HepG2 (cell line): ENCODE results near the gene SKI. TPM values are rescaled to one million over a fixed set of nuclear protein-coding genes. Genes with fewer than 3 reads are reported as not detected.

ENCODE experiments used
- ATAC-seq: fragments of 200-7000 bp; cut with Tn5 transposase; 3 replicates; pipeline ENCODE4 v1.9.1; 2020; ENCODE audit warnings: mild to moderate bottlenecking, moderate library complexity
- BruUV-seq: library from RNA; stranded (reverse); fragments of 400-500 nt; replicated peaks from 2 replicates; lab custom pipeline; 2021; lab: Mats Ljungman, UMichigan
- CTCF ChIA-PET: fragments of 300-600 bp; formaldehyde crosslinking; extraction: SDS; loops from one replicate; lab custom pipeline; 2021; ENCODE audit warnings: low total read pairs, inconsistent platforms, low intra/inter-chr PET ratio; lab: Yijun Ruan, JAX
- POLR2A ChIA-PET: fragments of 350-600 bp; sonication (Branson Sonifier 250); formaldehyde crosslinking; loops from one replicate; lab custom pipeline; 2020; ENCODE audit warnings: antibody characterized with exemption, inconsistent platforms; lab: Yijun Ruan, JAX
- DNase-seq: peaks from one replicate; pipeline ENCODE4 v3.0.0-alpha.2; 2015; ENCODE audit warnings: low spot score
- FAIRE-seq: peaks from 3 replicates; lab custom pipeline; 2011; peaks lifted over from hg19 to GRCh38; lab: Jason Lieb, UNC
- H2AFZ ChIP-seq: one replicate; pipeline ENCODE4 v1.6.1; 2011; ENCODE audit warnings: low read length, inconsistent platforms
- H3K27ac ChIP-seq: fragments of 300-600 bp; 3 replicates; pipeline ENCODE4 v1.8.0; 2011; ENCODE audit warnings: mixed run types, mild to moderate bottlenecking, mixed read lengths, low read length, inconsistent platforms; ENCODE audit not compliant: insufficient read depth; ENCODE audit errors: extremely low read length
- H3K27me3 ChIP-seq, 2 experiments: fragments of 200-600 bp in 1 of 2; 2 replicates in 1 of 2; 3 replicates in 1 of 2; pipeline versions ENCODE4 v1.6.0 to v1.8.0; 2011; ENCODE audit warnings: low read length in 2 of 2, mild to moderate bottlenecking in 2 of 2, moderate library complexity in 2 of 2, inconsistent platforms in 1 of 2; ENCODE audit not compliant: insufficient read depth in 2 of 2, control insufficient read depth in 1 of 2
- H3K36me3 ChIP-seq, 2 experiments: fragments of 200-600 bp in 1 of 2; replicated peaks in 1 of 2; 2 replicates in 1 of 2; 3 replicates in 1 of 2; pipeline versions ENCODE4 v1.5.1 to v1.8.0; 2011; ENCODE audit warnings: low read length in 2 of 2, inconsistent platforms in 1 of 2; ENCODE audit not compliant: insufficient read depth in 2 of 2, control insufficient read depth in 1 of 2
- H3K4me1 ChIP-seq: 2 replicates; pipeline ENCODE4 v1.5.1; 2012; ENCODE audit warnings: low read length, inconsistent platforms; ENCODE audit not compliant: insufficient read depth
- H3K4me2 ChIP-seq: 2 replicates; pipeline ENCODE4 v1.6.0; 2011; ENCODE audit warnings: low read depth, low read length, inconsistent platforms
- H3K4me3 ChIP-seq, 3 experiments: fragments of 200-600 bp in 1 of 3; sonication (generic), shearing (Covaris generic) in 1 of 3; replicated peaks in 1 of 3; 2 replicates each; pipeline ENCODE4 v1.5.1; 2011 to 2016; ENCODE audit warnings: low read length in 3 of 3, inconsistent platforms in 2 of 3, low read depth in 2 of 3, mild to moderate bottlenecking in 2 of 3, control low read depth in 1 of 3, mixed read lengths in 1 of 3; ENCODE audit not compliant: insufficient read depth in 1 of 3
- H3K79me2 ChIP-seq: one replicate; pipeline ENCODE4 v1.6.1; 2011; ENCODE audit warnings: low read length, inconsistent platforms; ENCODE audit not compliant: insufficient read depth
- H3K9ac ChIP-seq: 2 replicates; pipeline ENCODE4 v1.6.0; 2011; ENCODE audit warnings: mild to moderate bottlenecking, low read depth, low read length, inconsistent platforms; ENCODE audit not compliant: insufficient read depth
- H3K9me3 ChIP-seq: 2 replicates; pipeline ENCODE4 v1.5.1; 2012; ENCODE audit warnings: mild to moderate bottlenecking, low read length
- H4K20me1 ChIP-seq: 2 replicates; pipeline ENCODE4 v1.6.0; 2011; ENCODE audit warnings: inconsistent platforms, mild to moderate bottlenecking, low read length, moderate library complexity; ENCODE audit not compliant: insufficient read depth
- ARNT2 ChIP-seq: sonication (generic); formaldehyde crosslinking; IDR thresholded peaks from 2 replicates; pipeline ENCODE4 v1.8.0; 2022; ENCODE audit warnings: mild to moderate bottlenecking, low read depth, missing genetic modification reagents, moderate library complexity
- CBX5 ChIP-seq: sonication (generic); formaldehyde crosslinking; IDR thresholded peaks from 2 replicates; pipeline ENCODE4 v1.4.0; 2020; ENCODE audit warnings: missing genetic modification reagents, borderline replicate concordance
- GATAD1 ChIP-seq: IDR thresholded peaks from 2 replicates; pipeline ENCODE4 v1.6.1; 2016; ENCODE audit warnings: missing genetic modification reagents, missing compliant biosample characterization
- IKZF4 ChIP-seq: sonication (generic); formaldehyde crosslinking; IDR thresholded peaks from 2 replicates; pipeline ENCODE4 v1.5.1; 2020; ENCODE audit warnings: borderline replicate concordance, mild to moderate bottlenecking, low read depth, missing genetic modification reagents; ENCODE audit errors: not compliant biosample characterization
- KAT8 ChIP-seq: IDR thresholded peaks from 2 replicates; pipeline ENCODE4 v1.6.1; 2016; ENCODE audit warnings: missing genetic modification reagents, missing compliant biosample characterization
- PBX3 ChIP-seq: sonication (generic); formaldehyde crosslinking; IDR thresholded peaks from 2 replicates; pipeline ENCODE4 v1.8.1; 2023; ENCODE audit warnings: missing genetic modification reagents, inconsistent platforms, borderline replicate concordance
- RBFOX2 ChIP-seq: fragments of 200-400 bp; formaldehyde crosslinking; IDR thresholded peaks from 2 replicates; pipeline ENCODE4 v1.6.1; 2017; ENCODE audit warnings: low read depth, mild to moderate bottlenecking, low read length
- SALL1 ChIP-seq: sonication (generic); formaldehyde crosslinking; IDR thresholded peaks from 2 replicates; pipeline ENCODE4 v1.8.0; 2022; ENCODE audit warnings: mild to moderate bottlenecking, missing genetic modification reagents
- THAP9 ChIP-seq: sonication (generic); formaldehyde crosslinking; IDR thresholded peaks from 2 replicates; pipeline ENCODE4; 2020; ENCODE audit warnings: missing genetic modification reagents, mild to moderate bottlenecking, borderline replicate concordance
- ZBTB26 ChIP-seq: IDR thresholded peaks from 2 replicates; pipeline ENCODE4 v1.6.1; 2016; ENCODE audit warnings: missing compliant biosample characterization, missing genetic modification reagents, borderline replicate concordance
- ZNF331 ChIP-seq: sonication (generic); formaldehyde crosslinking; IDR thresholded peaks from 2 replicates; pipeline ENCODE4 v1.4.0; 2020; ENCODE audit warnings: missing genetic modification reagents
- WGBS: methylation state at CpG from one replicate; pipeline ENCODE4 v1.1.6; 2017; ENCODE audit warnings: low lambda C conversion rate; 5-methylcytosine and 5-hydroxymethylcytosine counted together
- in situ Hi-C: cut with HindIII; loops from 2 replicates; pipeline ENCODE4 v1.10.0; 2017; ENCODE audit warnings: low pct_unique_long_range_greater_than_20kb; ENCODE audit not compliant: extremely low pct_ligation_motif_present
- intact Hi-C: fragments of 100-400 bp; cut with micrococcal nuclease; formaldehyde crosslinking; loops from one replicate; pipeline ENCODE4 v1.10.0; 2022; ENCODE audit not compliant: unreplicated experiment
- polyA plus RNA-seq, 8 experiments: library from polyadenylated mRNA; depleted of rRNA in 3 of 8; stranded (reverse) in 7 of 8; unstranded in 1 of 8; fragments of >200 nt; fragmentation: Illumina TruSeq in 4 of 8; extraction: Trizol in 4 of 8; gene quantifications; 2 replicates each; pipeline versions ENCODE4 v1.2.1 to v1.2.3, GENCODE V29; 2011 to 2016; ENCODE audit warnings: low read depth in 4 of 8, missing spikeins in 1 of 8, mixed read lengths in 1 of 8; ENCODE audit not compliant: insufficient read depth in 1 of 8
- total RNA-seq, 5 experiments: library from RNA; depleted of rRNA; stranded (reverse); fragments of >200 nt; fragmentation: Illumina TruSeq; extraction: Trizol; gene quantifications; 2 replicates each; pipeline ENCODE4 v1.2.3, GENCODE V29; 2016; ENCODE audit warnings: low read depth in 1 of 5

Gene SKI
- total and polyA plus RNA-seq, 2 of the 13 experiments (the other 11 are each of a cell fraction or from before 2014, with no cell fraction given) = 4.7 to 6.9 TPM

- no peak for TF ChIP-seq ZBTB26 (CRISPR knock-in tag)
- TF ChIP-seq IKZF4 (CRISPR knock-in tag) = no peak
- TF ChIP-seq ZNF331 (CRISPR knock-in tag) = no peak
These were observed 60.2 kb downstream of the SKI start (continued) for GRCh38 chr1:2288311-2288710.

GRCh38 chr1:2288816-2289536 lies 60.9 kb downstream of the SKI start:
- Histone ChIP-seq H3K9me3 (no peaks in the 10 kb centered on the region), H3K4me3 (no peak overlapping the region), H3K27ac (no peak overlapping the region), H4K20me1 (peaks cover 22% of the 10 kb centered on the region; the same call in 1 of the 2 replicates), H3K9ac (no peak overlapping the region), H3K79me2 (peaks cover 66% of the 10 kb centered on the region), H3K27me3 (no peaks in the 10 kb centered on the region), H3K36me3 (0 out of 5 replicates have a peak, but pooled peaks cover 0 to 11% of the 10 kb centered on the region in 2 experiments), H3K4me2 (no peak overlapping the region), H2AFZ (no peak overlapping the region), H3K4me1 (peaks cover 12% of the 10 kb centered on the region)
- ChIA-PET CTCF (no interaction called here), POLR2A (no interaction called here)
- BruUV-seq = no TSS peak
- intact Hi-C loops = no loop called here
- DNase-seq = no peak
- 97% methylated on average over 16 of the region's 20 CpGs for WGBS
- in situ Hi-C loops = no loop called here
- ATAC-seq = no peak
- FAIRE-seq = no peak
- TF ChIP-seq PBX3 (CRISPR knock-in tag) (no peak), SALL1 (CRISPR knock-in tag) (no peak), KAT8 (CRISPR knock-in tag) (no peak), RBFOX2 (no peak), GATAD1 (CRISPR knock-in tag) (no peak), CBX5 (CRISPR knock-in tag) (no peak), ARNT2 (CRISPR knock-in tag) (no peak), THAP9 (no peak)
